Upper lobe of left lung (tissue), 6 donors: Measurements from ENCODE around the gene JTB. TPM values are rescaled to one million over a fixed set of nuclear protein-coding genes. Genes with fewer than 3 reads are reported as not detected.
A peak's percentile ranks its signal among the peaks of the same experiment; 100 is the strongest.

ENCODE experiments used
- ATAC-seq, 2 donors: fragments of 200-7000 bp; cut with Tn5 transposase; one replicate each; pipeline ENCODE4 v1.9.1; 2022; ENCODE audit warnings: mild to moderate bottlenecking in 2 of 2, moderate library complexity in 2 of 2; ENCODE audit not compliant: low FRiP score in 2 of 2
- DNase-seq, 2 donors: peaks; one replicate each; pipeline ENCODE4 v3.0.0-alpha.2; 2019 to 2020
- H3K27ac ChIP-seq, 4 donors: fragments of 200-600 bp; sonication (generic); one replicate each; pipeline ENCODE4 v1.5.1; 2016 to 2019
- H3K27me3 ChIP-seq, 4 donors: fragments of 200-600 bp; sonication (generic); one replicate each; pipeline ENCODE4 v1.5.1; 2017 to 2019
- H3K36me3 ChIP-seq, 4 donors: fragments of 200-600 bp; sonication (generic); one replicate each; pipeline ENCODE4 v1.5.1; 2016 to 2019
- H3K4me1 ChIP-seq, 4 donors: fragments of 200-600 bp; sonication (generic); one replicate each; pipeline ENCODE4 v1.5.1; 2018 to 2019
- H3K4me3 ChIP-seq, 4 donors: fragments of 200-600 bp; sonication (generic); one replicate each; pipeline ENCODE4 v1.5.1; 2017 to 2019; ENCODE audit warnings: mild to moderate bottlenecking in 2 of 4, moderate library complexity in 1 of 4
- H3K9me3 ChIP-seq, 4 donors: fragments of 200-600 bp; sonication (generic); one replicate each; pipeline ENCODE4 v1.5.1; 2018 to 2019
- EP300 ChIP-seq, 4 donors: sonication (generic); formaldehyde crosslinking; IDR thresholded peaks; one replicate each; pipeline ENCODE4 v1.5.1; 2017; ENCODE audit warnings: antibody characterized with exemption in 4 of 4, control low read depth in 2 of 4
- POLR2A ChIP-seq, 4 donors: fragments of 450-650 bp; IDR thresholded peaks; one replicate each; pipeline ENCODE4 v1.5.1; 2016 to 2017; ENCODE audit warnings: antibody characterized with exemption in 4 of 4, mild to moderate bottlenecking in 2 of 4
- POLR2AphosphoS5 ChIP-seq, 2 donors: sonication (generic); formaldehyde crosslinking; IDR thresholded peaks; one replicate each; pipeline ENCODE4 v1.5.1; 2017; ENCODE audit warnings: antibody characterized with exemption in 2 of 2
- WGBS, 2 donors: methylation state at CpG; one replicate each; pipeline ENCODE4 v1.1.5; 2017 to 2018; 5-methylcytosine and 5-hydroxymethylcytosine counted together
- total RNA-seq, 6 donors: library from RNA; depleted of rRNA in 4 of 6; stranded (reverse); fragments of >200 nt in 4 of 6; gene quantifications; one replicate each; pipeline versions ENCODE4 v1.1.0 to v1.2.1, GENCODE V29; 2016 to 2021
- TF ChIP-seq, protein P1 (sequence below), 6 experiments: fragments of 450-650 bp in 4 of 6; fragments of 200-600 bp in 2 of 6; sonication (generic) in 2 of 6; IDR thresholded peaks; one replicate each; pipeline ENCODE4 v1.5.1; 2016 to 2019; ENCODE audit warnings: antibody characterized with exemption in 6 of 6
- donor health status: DM: no; HTN: no; CAD: no; lungs with moderate emphysema.
- donor health status: DM: no; HTN: yes; CAD: no; lungs with severe emphysema.

JTB gene
- total RNA-seq, 6 donors from 2014 or later, result 123 to 285 (median 157) TPM

- ATAC-seq (no peak), DNase-seq (peak in 1 of 2 donors; percentile 56)
- Histone ChIP-seq H3K27ac (no peak overlapping the region), H3K36me3 (peaks cover 37 to 90% (median 77%) of the 10 kb centered on the region in 4 donors), H3K9me3 (no peaks in the 10 kb centered on the region), H3K4me3 (no peak overlapping the region), H3K4me1 (peaks cover 0 to 8% (median 0%) of the 10 kb centered on the region in 4 donors), H3K27me3 (no peaks in the 10 kb centered on the region)
- WGBS, 2 donors, result 92 to 95% methylated on average over 11 to 14 of the region's 14 CpGs
- TF ChIP-seq POLR2AphosphoS5 (IDR thresholded peaks at IDR 0.05) (no peak), EP300 (IDR thresholded peaks at IDR 0.05) (no peak)
Observed at GRCh38 chr1:153933430-153933829, 44.0 kb downstream of the JTB start.

GRCh38 chr1:153932156-153933131 lies 45.0 kb downstream of the JTB start:
- H3K9me3 ChIP-seq, result no peaks in the 10 kb centered on the region
- no peaks in the 10 kb centered on the region for H3K27me3 ChIP-seq
- peaks cover 36 to 80% (median 70%) of the 10 kb centered on the region in 4 donors for H3K36me3 ChIP-seq
- DNase-seq, result no peak
- WGBS, 2 donors, result 95% methylated on average over 9 to 17 of the region's 18 CpGs
- no peak for ATAC-seq
- H3K4me3 ChIP-seq, result no peak overlapping the region
- TF ChIP-seq EP300 (IDR thresholded peaks at IDR 0.05) (no peak), POLR2AphosphoS5 (IDR thresholded peaks at IDR 0.05) (no peak), POLR2A (IDR thresholded peaks at IDR 0.05) (no peak)
- TF ChIP-seq, protein P1, sequence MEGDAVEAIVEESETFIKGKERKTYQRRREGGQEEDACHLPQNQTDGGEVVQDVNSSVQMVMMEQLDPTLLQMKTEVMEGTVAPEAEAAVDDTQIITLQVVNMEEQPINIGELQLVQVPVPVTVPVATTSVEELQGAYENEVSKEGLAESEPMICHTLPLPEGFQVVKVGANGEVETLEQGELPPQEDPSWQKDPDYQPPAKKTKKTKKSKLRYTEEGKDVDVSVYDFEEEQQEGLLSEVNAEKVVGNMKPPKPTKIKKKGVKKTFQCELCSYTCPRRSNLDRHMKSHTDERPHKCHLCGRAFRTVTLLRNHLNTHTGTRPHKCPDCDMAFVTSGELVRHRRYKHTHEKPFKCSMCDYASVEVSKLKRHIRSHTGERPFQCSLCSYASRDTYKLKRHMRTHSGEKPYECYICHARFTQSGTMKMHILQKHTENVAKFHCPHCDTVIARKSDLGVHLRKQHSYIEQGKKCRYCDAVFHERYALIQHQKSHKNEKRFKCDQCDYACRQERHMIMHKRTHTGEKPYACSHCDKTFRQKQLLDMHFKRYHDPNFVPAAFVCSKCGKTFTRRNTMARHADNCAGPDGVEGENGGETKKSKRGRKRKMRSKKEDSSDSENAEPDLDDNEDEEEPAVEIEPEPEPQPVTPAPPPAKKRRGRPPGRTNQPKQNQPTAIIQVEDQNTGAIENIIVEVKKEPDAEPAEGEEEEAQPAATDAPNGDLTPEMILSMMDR (IDR thresholded peaks at IDR 0.05), result no peak
- peaks cover 0 to 8% (median 2%) of the 10 kb centered on the region in 4 donors for H3K4me1 ChIP-seq
- H3K27ac ChIP-seq, result no peak overlapping the region

DNA sequence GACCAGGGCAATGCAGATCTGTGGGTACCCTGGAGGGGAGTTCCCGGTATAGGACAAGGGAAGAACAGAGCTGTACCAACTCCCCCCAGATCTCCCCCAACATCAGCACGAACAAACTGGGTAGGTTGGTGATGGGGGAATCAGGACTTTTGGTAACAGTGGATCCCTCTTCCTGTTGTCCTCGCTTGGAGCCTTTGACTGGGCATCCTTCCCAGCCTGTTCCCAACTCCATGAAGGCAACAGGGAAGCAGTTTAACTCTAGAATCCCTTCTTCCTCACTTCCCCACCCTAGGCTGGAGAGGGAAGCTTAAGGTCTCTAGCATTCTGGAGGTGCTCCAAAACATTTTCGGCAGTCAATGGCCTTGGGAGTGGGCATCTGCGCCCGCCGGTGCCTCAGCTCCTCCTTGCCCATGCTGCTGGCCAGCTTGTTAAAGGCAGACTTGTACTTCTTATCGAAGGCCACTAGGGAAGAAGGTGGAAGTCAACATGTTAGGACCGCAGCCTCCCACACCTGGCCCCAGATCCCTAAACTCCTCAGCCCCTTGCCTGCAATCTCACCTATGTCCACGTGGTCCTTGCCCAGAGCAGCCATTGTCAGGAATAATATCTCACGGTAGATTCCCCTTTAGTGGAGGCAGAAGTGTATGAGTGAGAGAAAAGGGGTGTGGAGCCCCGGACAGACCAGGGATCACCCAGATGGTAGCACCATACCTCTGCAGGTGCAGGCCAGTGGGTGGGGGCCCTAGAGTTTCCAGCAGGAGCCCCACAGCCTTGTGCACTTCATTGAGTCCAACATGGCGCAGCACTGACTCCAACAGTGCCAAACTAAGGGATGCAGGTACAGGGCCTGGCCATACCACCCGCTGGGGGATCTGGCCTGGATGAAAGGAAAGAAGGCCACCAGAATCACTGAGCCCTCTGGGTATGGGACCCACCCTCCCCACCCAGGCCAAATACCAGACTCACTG lies 47.2 kb downstream of the JTB start:
- DNase-seq, result no peak
- ATAC-seq, result no peak
- TF ChIP-seq POLR2AphosphoS5 (IDR thresholded peaks at IDR 0.05) (no peak), POLR2A (IDR thresholded peaks at IDR 0.05) (no peak), EP300 (IDR thresholded peaks at IDR 0.05) (no peak)
- TF ChIP-seq, protein P1 (IDR thresholded peaks at IDR 0.05), result no peak
- Histone ChIP-seq H3K9me3 (no peaks in the 10 kb centered on the region), H3K27me3 (no peaks in the 10 kb centered on the region), H3K4me1 (peaks cover 0 to 8% (median 2%) of the 10 kb centered on the region in 4 donors), H3K36me3 (peaks cover 17 to 58% (median 48%) of the 10 kb centered on the region in 4 donors), H3K27ac (no peak overlapping the region), H3K4me3 (no peak overlapping the region)
- WGBS, 2 donors, result 88 to 92% methylated on average over 10 to 14 of the region's 14 CpGs

- Histone ChIP-seq H3K27me3 (no peaks in the 10 kb centered on the region), H3K27ac (peak overlapping the region in 2 of 4 donors; percentile 21 to 36), H3K4me1 (peaks cover 0 to 8% (median 2%) of the 10 kb centered on the region in 4 donors), H3K9me3 (no peaks in the 10 kb centered on the region), H3K4me3 (no peak overlapping the region), H3K36me3 (peaks cover 17 to 50% (median 40%) of the 10 kb centered on the region in 4 donors)
- TF ChIP-seq, protein P1 (IDR thresholded peaks at IDR 0.05), result no peak
- no peak for TF ChIP-seq POLR2AphosphoS5 (IDR thresholded peaks at IDR 0.05)
- no peak for TF ChIP-seq EP300 (IDR thresholded peaks at IDR 0.05)
- TF ChIP-seq POLR2A (IDR thresholded peaks at IDR 0.05), result no peak
- WGBS, 2 donors, result 91 to 93% methylated on average over 5 of the region's 5 CpGs
- ATAC-seq, result no peak
- DNase-seq, result no peak
Observed at GRCh38 chr1:153929426-153929825, 48.0 kb downstream of the JTB start.
